ENCODE measurements around the gene SPRED2. TPM values are rescaled to one million over a fixed set of nuclear protein-coding genes. Genes with fewer than 3 reads are reported as not detected.

The SPRED2 gene
- total RNA-seq, 1 donor from 2014 or later, result 14.9 TPM

DNA sequence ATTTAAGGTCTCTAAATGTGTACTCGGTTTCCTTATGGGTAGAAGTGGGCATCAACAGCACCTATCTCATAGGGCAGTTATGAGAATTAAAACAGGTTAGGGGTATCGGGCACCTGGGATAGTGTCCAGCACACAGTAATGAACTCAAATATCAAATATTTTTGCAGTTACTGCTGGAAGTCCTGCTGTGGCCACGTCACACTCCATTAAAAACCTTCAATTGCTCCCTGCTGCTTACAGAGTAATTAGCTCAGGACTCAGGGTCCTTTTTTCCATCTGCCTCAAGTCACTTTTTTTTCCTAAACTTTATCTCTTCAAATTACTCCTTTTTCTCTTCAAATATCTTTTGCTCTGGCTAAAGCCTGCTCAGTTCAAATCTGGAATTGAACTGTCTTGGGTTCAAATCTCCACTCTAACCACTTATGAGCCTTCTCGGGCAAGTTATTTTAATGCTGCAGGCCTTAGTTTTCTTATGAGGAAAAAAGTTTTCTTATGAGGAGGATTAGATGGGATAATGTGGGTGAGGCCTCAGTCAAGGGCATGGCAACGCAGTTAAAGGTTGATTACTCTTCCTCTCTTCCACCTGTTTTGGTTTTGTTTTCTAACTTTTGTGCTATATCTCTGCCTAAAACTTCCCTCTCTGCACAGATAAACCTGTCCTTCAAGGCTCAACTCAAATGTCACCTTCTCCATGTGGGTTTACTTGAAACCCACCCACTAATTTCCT, 36.6 kb downstream of the SPRED2 start:
- no peak for DNase-seq
- ATAC-seq (ENCODE audit: poor library complexity), result no peak
- intact Hi-C loops (cut with DNase I), result no loop called here

DNA sequence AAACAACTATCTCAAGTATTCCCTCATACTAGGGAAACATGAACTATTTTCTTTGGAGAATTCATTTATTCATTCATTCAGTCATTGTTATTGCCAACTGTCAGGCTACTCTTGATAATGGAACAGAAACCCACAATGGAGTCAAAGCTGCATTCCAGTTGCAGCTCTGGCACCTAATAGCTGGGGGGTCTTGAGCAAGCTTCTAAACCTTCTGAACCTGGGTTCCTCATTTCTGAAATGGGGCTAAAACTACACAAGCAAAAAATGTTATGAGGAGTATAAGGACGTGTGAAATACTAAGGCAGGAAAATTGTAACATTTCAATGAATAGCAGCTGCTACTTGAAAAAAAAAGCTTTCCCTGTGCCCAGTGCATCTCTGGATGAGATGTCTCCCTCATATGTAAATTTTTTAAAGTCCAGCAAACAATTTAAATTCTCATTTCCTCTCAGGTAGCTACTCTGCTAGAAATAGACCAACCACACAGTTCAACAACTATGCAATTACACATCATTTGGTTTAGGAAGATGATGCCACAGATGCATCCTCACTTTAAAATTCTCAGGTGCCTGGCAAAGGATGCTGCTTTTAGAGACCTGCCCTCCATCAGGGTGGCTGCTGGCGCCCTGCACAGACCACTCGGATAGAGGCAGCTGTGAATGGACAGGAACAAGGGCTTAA, 38.5 kb downstream of the SPRED2 start:
- no peak for ATAC-seq (ENCODE audit: poor library complexity)
- intact Hi-C loops (cut with DNase I), result no loop called here
- no peak for DNase-seq

DNA sequence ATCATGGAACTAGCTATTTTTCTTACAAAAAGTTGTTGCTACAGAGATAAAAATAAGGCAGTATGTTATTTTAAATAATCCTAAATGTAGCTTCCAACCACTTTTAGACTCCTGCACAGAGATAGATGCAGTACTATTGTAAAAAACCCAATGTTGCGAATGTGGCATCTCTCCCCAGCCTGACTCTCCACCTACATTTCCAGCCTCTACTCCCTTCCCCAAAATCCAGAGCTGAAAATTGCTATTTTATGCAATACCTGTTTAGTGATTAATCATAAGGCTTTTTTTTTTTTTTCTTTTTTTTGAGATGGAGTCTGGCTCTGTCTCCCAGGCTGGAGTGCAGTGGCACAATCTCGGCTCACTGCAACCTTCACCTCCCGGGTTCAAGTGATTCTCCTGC, 39.4 kb downstream of the SPRED2 start:
- intact Hi-C loops (cut with DNase I), result no loop called here
- no peak for DNase-seq
- no peak for ATAC-seq (ENCODE audit: poor library complexity)

DNA sequence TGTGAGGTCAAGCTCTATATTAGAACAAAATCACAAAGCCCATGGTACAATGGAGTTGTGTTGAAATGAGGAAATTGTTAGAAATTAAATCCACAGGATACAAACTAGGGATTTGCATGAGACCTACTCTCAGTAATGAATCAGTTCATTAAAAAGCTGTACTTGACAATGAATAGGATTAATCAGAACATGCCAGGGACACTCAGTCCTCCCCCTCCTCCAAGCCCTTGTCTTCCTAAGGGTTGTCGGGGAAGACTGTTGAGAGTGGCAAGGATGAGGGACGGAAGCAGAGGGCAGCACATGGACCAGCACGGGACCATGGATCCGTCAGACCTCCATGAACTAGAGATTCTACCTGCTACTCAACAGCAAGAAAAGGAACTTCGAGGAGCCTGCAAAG, 39.8 kb downstream of the SPRED2 start:
- no peak for DNase-seq
- ATAC-seq (ENCODE audit: poor library complexity), result no peak
- intact Hi-C loops (cut with DNase I), result no loop called here

DNA sequence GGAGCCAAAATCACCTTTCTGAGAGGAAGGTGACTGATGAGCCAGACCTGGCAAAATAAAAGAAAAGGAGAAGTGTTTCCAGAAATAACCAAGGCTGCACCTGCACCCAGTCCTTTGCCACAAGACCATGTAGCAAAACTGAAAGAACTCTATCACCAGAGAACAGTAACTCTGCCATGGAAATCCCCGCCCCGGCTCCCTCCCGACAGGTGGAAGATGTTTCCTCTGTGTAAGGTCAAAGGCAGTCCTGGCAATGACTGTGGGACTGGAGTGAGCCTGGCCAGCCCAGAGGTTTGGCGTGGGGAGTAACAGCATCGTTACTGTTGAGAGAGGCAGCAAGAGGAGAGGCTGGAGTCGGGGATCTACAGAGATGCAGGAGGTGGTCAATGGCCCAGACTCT, 42.3 kb downstream of the SPRED2 start:
- intact Hi-C loops (cut with DNase I), result no loop called here

DNA sequence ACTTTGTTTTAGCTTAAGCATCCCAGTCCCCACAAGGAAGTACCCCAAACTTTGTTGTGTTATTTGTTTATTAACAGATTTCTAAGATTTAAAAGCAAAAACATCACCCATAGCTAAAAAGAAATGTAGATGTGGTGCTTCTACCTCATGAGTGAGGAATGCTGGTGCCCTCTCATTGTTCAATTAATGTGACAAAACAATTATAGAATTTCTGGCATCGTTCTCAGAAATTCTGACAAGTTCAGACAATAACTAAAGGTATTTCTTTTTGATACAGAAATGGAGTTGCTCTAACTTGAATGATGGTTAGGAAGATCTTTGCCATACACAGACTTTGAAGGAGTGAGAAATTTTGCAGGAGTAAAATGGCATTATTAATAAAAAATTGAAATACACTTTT, 42.9 kb downstream of the SPRED2 start:
- intact Hi-C loops (cut with DNase I), result no loop called here
- ATAC-seq (ENCODE audit: poor library complexity) (no peak), DNase-seq (no peak)

More for the DNA sequence above, 42.3 kb downstream of the SPRED2 start:
- no peak for ATAC-seq (ENCODE audit: poor library complexity)
- DNase-seq, result no peak

DNA sequence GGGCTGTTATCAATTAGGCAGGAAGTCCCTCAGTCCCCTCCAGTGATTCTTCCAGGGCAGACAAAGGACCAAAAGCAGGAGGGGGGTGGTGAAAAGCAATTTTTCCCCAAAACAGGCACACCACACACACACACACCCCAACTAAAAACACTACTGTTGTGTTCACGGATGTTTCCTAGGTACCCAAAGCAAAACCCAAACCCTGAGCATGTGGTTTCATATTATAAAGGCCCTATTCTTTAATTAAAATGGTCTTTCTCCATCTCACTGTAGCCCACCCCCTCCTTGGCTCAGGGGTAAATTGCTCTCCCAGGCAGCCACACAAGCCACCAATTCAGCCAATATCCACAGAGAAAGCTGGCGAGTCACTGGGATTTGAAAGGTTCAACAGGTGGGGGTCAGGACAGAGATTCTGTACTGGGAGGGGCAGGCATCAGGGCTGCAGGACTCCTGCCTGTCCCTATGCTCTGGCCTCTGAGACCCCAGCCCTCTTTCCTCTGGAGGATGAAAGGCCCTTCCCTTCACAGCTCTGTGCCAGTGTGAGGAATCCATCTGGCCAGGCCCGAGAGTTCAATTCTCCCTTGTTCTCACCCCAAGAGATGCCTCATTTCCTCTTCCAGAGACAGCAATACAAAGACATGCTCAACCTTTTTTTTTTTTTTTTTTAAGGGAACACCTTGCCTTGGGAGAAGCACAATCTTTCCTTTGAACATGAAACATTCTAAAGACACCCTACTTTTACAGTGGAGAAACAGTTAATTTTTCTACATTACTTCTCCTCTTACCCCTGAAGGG, 43.6 kb downstream of the SPRED2 start:
- DNase-seq (no peak), ATAC-seq (ENCODE audit: poor library complexity) (no peak)
- intact Hi-C loops (cut with DNase I), result no loop called here

DNA sequence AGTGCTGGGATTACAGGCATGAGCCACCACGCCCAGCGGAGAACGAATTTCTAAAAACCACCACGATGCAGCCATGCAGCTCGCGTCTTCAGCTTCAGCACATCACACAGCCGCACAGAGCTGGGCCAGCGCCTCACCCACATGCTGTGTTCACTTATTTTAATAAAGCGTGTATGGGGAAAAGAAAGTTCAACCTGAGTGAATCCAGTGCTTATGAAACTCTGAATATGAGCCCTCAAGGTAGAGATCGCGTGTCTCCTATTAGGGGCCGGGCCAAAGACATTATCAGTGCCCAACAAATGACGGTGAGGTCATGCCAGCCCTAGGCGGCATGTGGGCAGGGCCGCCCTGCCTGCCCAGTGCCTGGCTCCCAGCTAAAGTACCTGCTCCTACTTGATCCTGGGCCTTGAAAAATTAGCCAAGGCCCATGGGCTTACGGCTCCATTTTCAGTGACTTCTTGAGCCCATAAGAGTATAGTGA, 44.3 kb downstream of the SPRED2 start:
- intact Hi-C loops (cut with DNase I), result no loop called here
- DNase-seq (no peak), ATAC-seq (ENCODE audit: poor library complexity) (no peak)

DNA sequence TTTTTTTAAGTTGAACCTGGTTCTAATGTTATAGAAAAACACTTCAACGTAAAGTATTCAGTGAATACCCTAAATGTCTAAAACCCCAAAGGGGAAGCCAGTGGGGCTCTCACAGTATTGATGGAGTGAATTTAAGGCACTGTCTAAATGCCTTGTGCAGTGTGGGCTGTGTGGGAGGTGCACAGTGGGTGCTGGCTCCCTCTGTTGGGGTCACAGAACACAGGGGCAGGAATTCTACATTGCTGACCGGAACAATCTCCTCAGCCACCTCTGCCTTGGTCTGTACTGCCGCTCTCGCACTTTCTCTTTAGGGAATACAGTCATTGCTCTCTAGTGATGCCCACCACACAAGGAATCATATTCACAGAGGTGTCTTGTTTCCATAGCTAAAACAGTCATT, 45.4 kb downstream of the SPRED2 start:
- DNase-seq (no peak), ATAC-seq (ENCODE audit: poor library complexity) (no peak)
- intact Hi-C loops (cut with DNase I), result no loop called here

DNA sequence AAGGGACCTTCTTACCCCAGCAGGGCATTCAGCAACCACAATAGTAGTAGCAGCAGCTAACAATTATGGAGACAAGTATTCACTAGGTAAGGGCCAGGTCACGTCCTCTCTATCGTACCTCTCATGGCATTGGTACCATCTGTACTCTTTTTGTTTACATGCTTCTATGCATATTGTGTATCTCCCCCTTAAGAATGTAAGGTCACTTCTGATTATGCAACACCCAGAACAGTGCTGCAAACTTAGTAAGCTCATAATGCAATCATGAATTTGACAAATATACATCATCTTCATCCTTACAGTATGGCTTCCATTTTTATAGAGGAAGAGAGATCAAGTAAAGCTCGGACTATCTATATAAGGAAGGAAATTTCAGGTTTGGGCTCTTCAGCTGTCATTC, 46.1 kb downstream of the SPRED2 start:
- DNase-seq, result no peak
- ATAC-seq (ENCODE audit: poor library complexity), result no peak
- intact Hi-C loops (cut with DNase I), result no loop called here

DNA sequence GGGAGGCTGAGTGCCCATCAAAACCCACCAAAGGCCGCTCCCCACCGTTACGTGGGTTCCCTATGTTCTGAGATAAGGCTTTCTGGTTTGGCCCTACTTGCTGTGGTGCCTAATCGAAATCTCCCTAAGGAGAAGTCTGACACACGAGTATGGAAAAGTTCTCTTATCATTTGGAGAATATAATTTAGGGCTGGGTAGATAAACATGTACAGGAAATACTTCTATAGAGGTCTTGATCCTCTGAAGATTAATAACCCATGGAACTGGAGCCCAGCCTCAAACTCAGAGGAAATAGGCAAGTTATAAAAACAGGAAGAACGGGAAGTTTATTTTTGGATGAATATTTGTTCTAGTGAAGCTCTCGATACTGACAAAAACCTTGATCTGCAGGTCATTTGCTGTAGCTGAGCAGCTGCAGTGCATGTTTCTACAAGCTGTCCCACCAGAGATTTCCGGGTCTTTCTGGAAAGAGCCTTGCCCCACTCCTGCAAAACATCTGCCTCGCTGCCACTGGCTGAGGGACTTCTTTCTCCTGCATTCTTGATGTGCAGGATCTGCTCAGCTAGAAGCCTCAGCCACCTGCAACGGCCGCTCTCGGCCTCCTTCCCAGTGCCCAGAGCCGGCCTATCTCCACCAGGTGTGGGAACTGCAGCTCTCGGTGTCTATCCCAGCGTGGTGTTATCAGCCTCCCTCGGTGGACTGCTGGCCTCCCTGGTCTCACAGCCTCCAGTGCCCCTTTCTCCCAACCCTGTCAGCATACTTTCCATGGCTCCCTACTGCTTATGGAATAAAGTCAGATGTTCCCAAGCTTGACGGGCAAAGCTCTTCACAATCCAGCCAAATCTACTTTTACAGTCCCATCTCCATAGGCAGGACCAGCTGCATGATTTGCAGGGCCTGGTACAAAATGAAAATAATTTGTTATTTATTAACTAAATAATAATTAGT, 48.6 kb downstream of the SPRED2 start:
- ATAC-seq (ENCODE audit: poor library complexity) (peak; percentile 32), DNase-seq (no peak)
- intact Hi-C loops (cut with DNase I), result loop anchor here (5.0 kb wide), 1 partner anchor 33 kb away; no protein-coding TSS in a partner anchor

DNA sequence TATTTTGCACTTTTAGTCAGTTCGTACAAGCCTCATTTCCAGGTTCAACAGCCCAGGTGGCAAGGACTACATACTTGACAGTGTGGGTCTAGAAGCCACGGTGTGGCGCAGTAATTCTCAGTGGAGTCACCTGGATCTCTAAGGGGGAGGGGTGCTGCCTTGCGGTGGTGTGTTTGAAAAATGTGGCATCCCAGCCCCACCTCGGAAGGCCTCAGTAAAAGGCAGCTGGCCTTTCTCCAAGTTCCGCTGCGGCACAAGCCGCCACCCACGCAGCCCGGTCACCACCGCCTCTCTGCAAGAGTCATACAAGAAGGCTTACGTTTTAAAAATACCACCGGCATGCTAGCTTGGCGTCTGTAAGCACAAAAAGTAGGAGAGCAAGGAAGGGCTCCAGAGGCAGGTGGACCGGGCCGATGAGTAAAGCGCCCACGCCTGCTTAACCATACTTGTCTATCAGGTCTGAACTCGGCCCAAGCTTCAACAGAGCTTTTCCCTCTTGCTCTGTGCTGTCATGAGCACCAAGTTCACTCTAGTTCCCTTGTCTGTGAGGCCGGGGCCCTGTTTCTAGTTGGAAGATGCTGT, 49.5 kb downstream of the SPRED2 start:
- intact Hi-C loops (cut with DNase I), result loop anchor here (5.0 kb wide), 1 partner anchor 34 kb away; no protein-coding TSS in a partner anchor
- DNase-seq (peak; percentile 84), ATAC-seq (ENCODE audit: poor library complexity) (peak; percentile 79)

DNA sequence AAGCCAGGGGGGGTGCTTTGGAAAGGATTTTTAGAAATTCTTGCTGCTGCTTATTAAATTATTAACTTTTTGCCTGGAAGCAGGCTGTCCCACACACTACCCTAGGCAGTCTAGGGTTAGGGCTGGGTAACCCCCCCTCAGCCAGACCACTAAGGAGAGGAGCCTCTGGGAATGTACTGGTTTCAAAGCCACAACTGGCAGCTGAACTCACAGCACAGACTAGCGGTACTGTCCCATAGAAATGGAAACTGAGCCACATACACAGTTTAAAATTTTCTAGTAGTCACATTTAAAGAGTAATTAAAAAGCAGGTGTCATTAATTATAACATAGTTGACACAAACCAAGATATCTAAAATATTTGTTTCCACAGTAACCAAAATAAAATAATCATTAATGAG, 50.1 kb downstream of the SPRED2 start:
- no peak for ATAC-seq (ENCODE audit: poor library complexity)
- intact Hi-C loops (cut with DNase I), result loop anchor here (5.0 kb wide), 1 partner anchor 35 kb away; no protein-coding TSS in a partner anchor
- no peak for DNase-seq

DNA sequence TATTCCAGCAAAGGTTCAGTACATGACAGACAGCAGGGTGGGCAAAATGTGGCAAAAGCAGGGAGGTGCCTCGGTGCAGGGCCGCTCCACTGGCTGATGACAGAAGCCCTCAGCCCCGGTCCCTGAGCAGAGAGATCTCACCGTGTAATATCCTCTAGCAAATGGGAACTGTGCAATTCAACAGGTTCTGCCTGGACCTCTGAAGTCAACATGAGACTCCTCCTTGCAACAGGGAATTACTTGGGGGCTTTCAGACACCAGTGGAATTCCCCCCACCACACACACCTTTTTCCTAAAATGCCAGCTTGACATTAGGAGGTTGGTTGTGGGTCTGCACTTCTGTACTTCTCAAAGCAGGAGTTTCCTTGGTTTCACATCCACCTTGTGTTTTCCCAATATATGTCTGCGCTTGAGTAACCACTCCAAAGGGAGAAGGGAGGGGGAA, 50.8 kb downstream of the SPRED2 start:
- no peak for ATAC-seq (ENCODE audit: poor library complexity)
- intact Hi-C loops (cut with DNase I), result loop anchor here (5.0 kb wide), 1 partner anchor 36 kb away; no protein-coding TSS in a partner anchor
- DNase-seq, result no peak

DNA sequence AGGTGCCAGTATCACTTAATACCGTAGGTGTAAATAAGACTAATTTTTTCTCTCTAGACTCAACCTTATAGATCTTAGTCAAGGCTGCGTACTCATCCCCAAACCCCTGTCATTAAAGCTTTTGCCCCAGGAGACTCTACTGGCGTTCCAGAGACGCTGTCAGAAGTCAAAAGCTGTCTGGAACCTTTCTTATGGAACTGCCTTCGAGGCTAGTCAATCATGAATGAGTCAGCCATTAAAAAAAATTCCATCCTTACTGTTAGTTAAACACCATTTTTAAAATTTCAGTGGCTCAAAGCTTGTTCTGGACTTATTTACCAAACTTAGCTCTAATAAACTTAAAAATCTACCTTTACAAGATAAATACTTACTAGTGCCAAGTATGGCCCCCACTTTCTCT, 52.1 kb downstream of the SPRED2 start:
- no peak for ATAC-seq (ENCODE audit: poor library complexity)
- DNase-seq, result no peak
- intact Hi-C loops (cut with DNase I), result loop anchor here (5.0 kb wide), 1 partner anchor 37 kb away; no protein-coding TSS in a partner anchor

DNA sequence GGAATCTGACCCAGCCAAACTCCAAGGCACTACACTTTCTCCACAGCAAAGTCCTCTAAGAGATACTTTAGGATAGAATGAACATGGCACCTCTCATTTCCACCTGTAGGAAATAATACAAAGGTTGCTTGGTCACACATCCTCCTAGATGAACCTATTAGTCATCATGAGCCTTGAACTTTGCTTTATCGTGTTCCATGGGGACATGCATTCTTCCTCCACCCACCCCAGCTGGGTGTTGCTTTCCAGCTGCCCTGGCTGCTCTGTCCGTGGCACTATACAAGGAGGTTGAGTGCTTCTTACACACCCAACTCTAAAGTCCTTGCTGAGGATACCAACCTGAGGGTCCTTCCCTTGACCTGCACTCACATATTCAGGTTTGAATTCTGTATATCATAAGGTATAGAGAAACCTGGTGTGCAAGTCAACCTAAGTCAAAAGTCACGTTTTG, 52.7 kb downstream of the SPRED2 start:
- no peak for DNase-seq
- intact Hi-C loops (cut with DNase I), result loop anchor here (5.0 kb wide), 1 partner anchor 38 kb away; no protein-coding TSS in a partner anchor
- no peak for ATAC-seq (ENCODE audit: poor library complexity)

DNA sequence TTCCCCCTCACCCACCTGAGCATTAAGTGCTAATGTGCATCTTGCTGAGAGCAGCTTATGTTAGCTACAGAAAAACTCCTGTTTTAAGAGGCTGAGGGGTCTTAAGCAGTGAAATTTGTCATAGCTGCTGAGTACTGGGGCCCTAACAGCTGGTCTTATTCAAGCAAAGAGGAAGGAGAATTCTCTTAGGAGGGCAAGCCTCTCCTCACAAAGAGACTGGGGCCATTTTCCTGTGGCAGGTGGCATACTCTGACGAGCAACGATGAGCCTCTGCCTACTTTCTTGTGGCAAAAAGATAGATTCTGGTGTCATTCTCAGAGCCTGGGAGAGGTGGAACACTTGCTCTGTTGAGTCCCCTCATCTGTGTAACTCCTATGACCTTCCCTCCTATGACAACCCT, 53.2 kb downstream of the SPRED2 start:
- ATAC-seq (ENCODE audit: poor library complexity) (no peak), DNase-seq (no peak)
- intact Hi-C loops (cut with DNase I), result no loop called here

DNA sequence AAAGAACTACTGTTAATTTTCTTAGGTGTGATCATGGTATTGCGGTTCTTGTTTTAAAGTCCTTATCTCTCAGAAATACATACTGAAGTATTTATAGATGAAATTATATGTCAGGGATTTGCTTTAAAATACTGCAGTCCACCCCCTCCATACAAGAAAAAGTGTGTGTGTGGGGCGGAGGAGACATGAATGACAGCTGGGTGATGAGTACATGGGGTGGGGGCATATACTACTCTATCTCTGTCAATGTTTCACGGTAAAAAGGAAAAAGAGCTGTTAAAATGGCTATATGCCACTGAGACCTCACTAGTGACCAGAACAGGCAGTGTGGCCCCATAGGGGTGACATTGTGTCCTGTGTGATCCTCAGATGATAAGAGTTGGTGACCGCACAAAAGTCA, 54.1 kb downstream of the SPRED2 start:
- ATAC-seq (ENCODE audit: poor library complexity) (no peak), DNase-seq (no peak)
- intact Hi-C loops (cut with DNase I), result no loop called here
